ENCODE measurements around the gene RGS2. TPM values are rescaled to one million over a fixed set of nuclear protein-coding genes. Genes with fewer than 3 reads are reported as not detected.

RGS2 gene
- total and polyA plus RNA-seq, 9 of the 15 experiments (the other 6 are each of a cell fraction or from before 2014, with no cell fraction given): 2.5 to 5.4 (median 3.8) TPM

DNA sequence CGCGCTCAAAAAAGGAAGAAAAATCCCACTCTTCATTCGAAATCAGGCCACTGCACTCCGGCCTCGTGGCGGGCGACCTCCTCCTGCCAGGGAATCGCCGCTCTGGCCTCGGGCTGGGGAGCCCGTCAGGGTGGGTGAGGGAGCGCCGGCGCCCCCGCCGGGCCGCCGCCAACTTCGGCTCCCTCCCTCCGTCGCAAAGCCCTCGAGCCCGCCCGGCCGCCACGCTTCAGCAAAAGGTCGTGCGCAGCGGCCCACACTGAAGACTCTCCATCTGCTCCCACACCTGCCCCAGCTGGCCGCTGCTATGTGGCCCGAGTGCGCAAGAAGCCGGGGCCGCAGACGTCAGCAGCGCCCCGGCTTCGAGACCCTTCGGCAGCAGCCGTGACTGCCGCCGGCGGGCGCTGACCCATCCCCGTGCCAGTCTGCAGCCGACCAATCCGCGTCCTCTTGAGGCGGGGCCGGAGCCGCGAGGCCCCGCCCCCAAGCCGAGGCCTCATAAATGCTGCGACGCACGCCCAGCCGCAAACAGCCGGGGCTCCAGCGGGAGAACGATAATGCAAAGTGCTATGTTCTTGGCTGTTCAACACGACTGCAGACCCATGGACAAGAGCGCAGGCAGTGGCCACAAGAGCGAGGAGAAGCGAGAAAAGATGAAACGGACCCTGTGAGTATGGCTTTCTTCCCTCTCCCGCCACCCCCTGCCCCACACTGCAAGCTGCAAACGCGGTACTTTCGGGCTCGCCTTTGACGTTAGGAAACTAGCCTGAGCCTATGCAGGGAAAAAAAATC, at the start of gene RGS2 (continued):
- TF ChIP-seq, protein P1, sequence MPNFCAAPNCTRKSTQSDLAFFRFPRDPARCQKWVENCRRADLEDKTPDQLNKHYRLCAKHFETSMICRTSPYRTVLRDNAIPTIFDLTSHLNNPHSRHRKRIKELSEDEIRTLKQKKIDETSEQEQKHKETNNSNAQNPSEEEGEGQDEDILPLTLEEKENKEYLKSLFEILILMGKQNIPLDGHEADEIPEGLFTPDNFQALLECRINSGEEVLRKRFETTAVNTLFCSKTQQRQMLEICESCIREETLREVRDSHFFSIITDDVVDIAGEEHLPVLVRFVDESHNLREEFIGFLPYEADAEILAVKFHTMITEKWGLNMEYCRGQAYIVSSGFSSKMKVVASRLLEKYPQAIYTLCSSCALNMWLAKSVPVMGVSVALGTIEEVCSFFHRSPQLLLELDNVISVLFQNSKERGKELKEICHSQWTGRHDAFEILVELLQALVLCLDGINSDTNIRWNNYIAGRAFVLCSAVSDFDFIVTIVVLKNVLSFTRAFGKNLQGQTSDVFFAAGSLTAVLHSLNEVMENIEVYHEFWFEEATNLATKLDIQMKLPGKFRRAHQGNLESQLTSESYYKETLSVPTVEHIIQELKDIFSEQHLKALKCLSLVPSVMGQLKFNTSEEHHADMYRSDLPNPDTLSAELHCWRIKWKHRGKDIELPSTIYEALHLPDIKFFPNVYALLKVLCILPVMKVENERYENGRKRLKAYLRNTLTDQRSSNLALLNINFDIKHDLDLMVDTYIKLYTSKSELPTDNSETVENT (CRISPR knock-in tag; IDR thresholded peaks at IDR 0.05): no peak
- TF ChIP-seq ATF1 (CRISPR knock-in tag; IDR thresholded peaks at IDR 0.05) (no peak), ATF1 (tag; IDR thresholded peaks at IDR 0.05) (peak; percentile 92; the same call in 1 of the 2 replicates), NCOR1 (IDR thresholded peaks at IDR 0.05) (no peak), TSHZ1 (CRISPR knock-in tag; IDR thresholded peaks at IDR 0.05) (no peak), NCOA6 (IDR thresholded peaks at IDR 0.05) (no peak), ARID4B (CRISPR knock-in tag; IDR thresholded peaks at IDR 0.05) (peak; percentile 78), TAL1 (IDR thresholded peaks at IDR 0.05) (peak; percentile 10; the same call in 1 of the 2 replicates), LCOR (CRISPR knock-in tag; IDR thresholded peaks at IDR 0.05) (0 out of 2 replicates have a peak, but pooled peaks have one; percentile 81), ZNF408 (CRISPR knock-in tag; IDR thresholded peaks at IDR 0.05; ENCODE audit: low read depth) (no peak), EP300 (IDR thresholded peaks at IDR 0.05; ENCODE audit: low read length) (no peak), ZNF668 (CRISPR knock-in tag; IDR thresholded peaks at IDR 0.05) (no peak), HNRNPL (IDR thresholded peaks at IDR 0.05; ENCODE audit: low read depth, low read length) (peak; percentile 86)
- TF ChIP-seq, protein P2, sequence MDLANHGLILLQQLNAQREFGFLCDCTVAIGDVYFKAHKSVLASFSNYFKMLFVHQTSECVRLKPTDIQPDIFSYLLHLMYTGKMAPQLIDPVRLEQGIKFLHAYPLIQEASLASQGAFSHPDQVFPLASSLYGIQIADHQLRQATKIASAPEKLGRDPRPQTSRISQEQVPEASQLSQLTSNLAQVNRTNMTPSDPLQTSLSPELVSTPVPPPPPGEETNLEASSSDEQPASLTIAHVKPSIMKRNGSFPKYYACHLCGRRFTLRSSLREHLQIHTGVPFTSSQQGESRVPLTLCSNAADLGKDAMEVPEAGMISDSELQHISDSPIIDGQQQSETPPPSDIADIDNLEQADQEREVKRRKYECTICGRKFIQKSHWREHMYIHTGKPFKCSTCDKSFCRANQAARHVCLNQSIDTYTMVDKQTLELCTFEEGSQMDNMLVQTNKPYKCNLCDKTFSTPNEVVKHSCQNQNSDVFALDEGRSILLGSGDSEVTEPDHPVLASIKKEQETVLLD (IDR thresholded peaks at IDR 0.05): no peak
- TF ChIP-seq, protein P3, sequence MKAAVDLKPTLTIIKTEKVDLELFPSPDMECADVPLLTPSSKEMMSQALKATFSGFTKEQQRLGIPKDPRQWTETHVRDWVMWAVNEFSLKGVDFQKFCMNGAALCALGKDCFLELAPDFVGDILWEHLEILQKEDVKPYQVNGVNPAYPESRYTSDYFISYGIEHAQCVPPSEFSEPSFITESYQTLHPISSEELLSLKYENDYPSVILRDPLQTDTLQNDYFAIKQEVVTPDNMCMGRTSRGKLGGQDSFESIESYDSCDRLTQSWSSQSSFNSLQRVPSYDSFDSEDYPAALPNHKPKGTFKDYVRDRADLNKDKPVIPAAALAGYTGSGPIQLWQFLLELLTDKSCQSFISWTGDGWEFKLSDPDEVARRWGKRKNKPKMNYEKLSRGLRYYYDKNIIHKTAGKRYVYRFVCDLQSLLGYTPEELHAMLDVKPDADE (conservative IDR thresholded peaks at IDR 0.05; ENCODE audit: control insufficient read depth, low read depth, low read length): no peak
